ENCODE measurements around the gene TRIP12.
"Not testable (repeated sequence)": the region's sequence is repeated elsewhere in the genome, so short reads cannot be mapped to it uniquely, and the experiment has no call there.

The TRIP12 gene

DNA sequence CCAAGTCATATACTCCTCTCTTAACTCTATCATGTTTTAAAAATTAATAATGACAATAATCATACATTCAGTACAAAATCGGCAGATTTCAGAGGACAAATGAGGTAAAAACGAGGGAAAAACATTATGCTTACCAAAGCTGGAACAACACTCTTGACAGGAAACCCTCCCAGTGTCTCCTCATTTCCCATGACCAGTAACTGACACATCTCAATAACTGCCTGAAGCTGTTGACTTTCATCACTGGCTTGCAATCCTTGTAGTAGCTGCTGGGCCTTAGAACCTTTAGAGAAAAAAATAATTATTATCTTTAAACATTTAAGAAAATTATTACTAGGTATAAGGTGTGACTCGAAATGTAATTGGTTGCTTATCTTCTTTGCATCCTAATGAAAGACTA lies 103.6 kb downstream of the TRIP12 start:
- DNase-seq, result no peak

DNA sequence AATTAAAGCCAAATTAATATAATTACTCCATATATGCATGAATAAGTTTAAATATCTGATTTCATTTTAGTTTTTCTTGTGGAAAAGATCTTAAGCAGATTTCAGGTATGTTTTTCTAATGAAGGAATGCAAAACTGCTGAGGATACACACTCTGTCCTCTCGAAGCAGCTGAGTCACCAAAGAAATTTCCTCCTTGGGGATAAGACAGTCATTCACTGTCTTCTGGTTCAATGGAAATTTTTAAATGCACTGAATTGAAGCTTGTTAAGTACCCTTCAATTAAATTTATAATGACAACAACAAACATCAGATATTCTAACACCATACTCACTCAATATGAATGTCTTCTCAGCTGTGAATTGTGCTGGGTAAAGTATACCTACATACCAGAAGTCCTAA lies 106.0 kb downstream of the TRIP12 start:
- DNase-seq, result no peak

DNA sequence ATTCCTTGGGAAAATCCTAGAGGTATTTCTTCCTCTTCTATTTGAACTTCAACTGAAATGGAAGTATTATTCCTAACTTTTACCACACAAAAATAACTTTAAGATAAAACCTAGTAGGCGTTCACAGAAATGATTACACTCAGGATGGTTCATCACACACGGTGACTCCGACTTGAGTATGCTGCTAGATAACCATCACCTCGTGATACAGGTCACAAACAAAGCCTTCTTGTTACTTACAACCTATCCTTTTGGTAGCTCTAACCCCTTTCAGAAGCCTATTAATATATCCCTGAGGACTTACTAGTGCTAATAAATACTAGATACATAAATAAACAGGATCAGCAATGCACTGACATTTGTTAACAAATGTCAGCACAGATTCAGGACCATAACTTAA lies 106.5 kb downstream of the TRIP12 start:
- no peak for DNase-seq

DNA sequence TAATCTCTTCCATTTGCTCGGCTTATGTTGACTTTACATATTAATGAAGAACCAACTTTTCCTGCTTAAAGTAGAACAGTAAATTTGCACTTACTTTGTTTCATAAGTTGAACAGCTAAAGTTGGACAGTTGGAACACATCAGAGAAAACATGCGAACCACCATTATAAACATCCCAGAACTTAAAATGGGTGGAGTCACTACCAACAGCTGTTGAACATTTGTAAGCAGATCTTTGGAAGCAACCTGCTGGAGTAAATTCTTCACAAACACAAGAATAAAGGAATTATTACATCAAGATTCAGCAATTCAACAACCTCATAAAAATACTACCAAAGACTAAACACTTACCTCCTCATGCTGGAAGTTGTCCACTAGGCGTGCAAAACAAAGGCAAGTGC lies 111.0 kb downstream of the TRIP12 start:
- no peak for DNase-seq

DNA sequence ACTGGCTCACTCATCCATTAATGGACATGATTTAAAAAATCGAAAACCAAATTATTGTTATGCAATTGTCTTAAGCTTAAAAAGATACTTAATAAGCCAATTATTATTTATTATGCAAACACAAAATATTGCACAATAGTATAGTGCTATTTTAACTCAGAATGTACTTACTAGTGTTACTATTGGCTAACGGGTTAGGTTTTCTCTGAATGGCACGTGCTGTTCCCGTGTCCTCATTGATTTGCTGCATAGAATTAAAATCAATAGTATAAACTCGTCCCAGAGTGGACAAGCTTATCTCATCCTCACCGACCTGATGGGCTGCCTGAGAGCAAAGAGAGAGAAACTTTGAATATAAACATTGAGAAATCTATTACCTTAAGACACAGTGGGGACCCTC lies 116.2 kb downstream of the TRIP12 start:
- no peak for DNase-seq

DNA sequence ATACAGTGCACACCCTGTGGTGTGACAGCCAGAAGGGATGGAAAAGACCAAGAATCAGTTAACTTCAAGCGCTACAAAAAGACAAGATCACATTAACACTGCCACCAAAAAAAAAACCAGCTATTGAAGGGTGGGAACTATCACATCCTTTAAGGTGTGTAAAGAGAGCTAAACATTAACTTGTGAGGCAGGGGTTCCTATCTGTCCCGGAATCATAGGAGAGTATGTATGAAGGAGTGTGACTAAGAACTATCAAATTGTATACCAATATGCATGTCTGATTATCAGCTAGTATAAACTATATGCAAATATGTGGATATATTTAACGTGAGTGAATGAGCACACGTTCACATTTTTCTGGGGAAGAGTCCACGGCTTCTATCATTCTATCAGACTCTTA lies 119.0 kb downstream of the TRIP12 start:
- DNase-seq, result no peak

DNA sequence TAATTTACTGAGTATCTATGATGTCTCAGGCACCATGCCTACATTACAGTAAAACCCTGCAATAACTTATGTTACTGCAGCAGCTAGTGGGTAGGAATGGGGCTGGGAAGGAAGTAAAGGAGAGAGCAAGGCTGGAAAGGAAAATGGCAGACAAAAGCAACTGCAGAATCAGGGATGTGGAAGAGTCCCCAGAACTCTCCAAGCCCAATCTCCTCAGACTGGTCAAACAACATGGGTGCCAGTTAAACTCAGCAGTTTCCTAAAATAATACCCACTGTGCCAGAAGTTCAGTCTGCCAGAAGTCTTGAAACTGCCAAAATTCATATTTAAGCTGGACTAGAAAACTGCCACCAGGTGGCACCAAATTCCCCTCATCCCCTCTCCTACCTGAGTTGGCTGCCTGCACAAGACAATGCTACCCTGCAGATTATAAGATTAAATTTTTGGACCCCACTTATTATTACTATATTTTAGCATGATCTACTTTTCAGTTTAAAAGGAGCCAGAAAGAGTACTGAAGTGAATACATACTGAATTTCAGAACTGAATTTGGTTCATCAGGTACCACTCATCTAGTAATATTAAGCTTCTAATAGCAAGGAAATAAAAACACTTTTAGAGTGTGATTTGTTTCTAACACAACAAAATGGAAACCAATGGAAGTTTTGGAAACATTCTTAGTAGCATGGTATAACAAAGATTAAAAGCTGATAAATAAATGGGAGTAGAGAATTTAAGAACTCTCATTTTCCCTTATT lies 120.6 kb downstream of the TRIP12 start:
- peak; percentile 50 to 79 for DNase-seq

DNA sequence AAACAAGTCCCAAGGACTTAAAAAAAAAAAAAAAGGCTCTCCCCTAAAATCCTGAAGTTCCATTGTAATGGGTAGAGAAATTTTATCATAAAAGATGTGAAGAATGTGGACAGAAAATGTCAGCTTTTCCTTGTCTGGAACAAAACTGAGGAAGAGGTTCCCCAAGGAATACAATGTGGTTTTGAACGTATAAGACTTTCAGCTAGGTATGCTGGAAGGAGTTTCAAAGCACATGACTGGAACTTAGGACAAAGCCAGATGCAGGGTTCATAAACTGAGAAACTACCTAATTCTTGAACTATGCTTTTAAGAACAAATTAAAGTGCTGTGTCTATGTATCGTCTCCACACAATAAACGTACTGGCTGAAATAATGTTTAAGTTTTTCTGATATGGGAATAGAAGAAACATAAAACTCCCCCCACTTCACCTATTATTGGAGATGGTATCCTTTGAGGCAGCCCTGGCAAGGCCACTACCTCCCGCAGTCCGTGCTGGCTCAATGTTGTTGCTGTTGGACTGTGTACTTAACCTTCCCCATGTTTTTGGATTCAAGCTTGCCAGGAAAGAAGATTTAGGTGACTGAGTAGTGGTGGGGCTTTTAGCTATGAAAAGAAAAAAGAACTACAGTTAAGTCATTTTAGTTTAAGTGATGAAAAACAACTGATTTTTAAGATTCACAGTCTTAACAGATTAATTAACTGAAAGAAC lies 123.2 kb downstream of the TRIP12 start:
- DNase-seq, result no peak

DNA sequence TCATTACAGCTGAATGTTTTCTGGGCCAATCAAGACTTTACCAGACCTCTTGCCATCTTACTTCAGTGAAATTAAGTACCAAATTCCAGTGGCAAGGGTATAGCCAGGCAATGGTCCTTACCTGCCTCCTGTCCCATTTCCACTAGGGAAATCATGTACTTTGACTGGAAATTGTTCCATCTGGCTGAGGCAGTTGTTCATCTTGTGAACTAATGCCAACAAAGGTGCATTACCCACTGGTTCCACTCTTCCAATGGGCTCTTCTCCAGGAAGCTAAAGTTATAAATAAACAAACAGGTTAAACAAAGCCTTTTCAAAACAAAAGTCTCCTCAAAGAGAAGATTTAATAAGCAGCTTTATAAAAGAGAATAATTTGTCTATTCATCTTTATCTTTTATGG lies 126.8 kb downstream of the TRIP12 start:
- DNase-seq, result no peak

DNA sequence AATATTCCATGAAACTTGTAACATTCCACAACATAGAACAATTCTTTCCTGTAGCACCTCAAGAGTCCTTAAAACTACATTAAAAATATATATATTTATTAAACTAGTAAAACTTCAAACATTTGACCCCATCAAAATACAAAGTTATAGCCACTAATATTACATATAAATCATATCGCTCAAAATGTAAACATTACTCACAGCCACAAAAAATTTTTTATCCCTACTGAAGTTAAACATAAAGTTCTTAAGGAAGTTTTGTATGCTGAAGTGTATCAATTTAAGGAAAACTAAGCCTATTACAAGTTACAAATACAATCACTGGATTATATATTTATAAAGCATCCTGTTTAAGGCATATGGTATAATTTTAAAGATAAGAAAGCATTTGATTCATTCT lies 127.2 kb downstream of the TRIP12 start:
- DNase-seq, result no peak

DNA sequence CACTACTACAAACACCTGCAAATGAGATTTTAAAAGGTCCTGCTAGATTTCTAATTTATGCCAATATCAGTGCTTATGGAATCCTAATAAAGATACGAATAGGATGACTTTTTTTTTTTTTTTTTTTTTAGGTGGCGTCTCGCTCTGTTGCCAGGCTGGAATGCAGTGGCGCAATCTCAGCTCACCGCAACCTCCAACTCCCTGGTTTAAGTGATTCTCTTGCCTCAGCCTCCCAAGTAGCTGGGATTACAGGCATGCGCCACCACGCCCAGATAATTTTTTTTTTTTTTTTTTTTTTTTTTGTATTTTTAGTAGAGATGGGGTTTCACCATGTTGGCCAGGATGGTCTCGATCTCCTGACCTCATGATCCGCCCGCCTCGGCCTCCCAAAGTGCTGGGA lies 135.5 kb downstream of the TRIP12 start:
- DNase-seq, result not testable (repeated sequence)

DNA sequence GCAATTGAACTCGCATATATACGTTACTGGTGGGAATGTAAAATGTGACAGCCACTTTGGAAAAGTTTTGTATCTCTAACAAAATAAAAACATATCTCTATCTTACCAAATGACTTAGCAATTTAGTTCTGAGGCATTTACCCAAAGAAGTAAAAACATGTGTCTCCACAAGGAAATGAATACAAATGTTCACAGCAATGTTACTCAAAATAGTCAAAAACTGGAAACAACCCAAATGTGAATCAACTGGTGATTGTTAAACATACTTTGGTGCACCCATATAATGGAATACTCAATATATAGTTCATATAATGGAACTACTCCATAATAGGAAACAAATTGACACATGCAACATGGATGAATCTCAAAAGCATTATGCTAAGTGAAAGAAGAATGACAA lies 137.0 kb downstream of the TRIP12 start:
- no peak for DNase-seq

DNA sequence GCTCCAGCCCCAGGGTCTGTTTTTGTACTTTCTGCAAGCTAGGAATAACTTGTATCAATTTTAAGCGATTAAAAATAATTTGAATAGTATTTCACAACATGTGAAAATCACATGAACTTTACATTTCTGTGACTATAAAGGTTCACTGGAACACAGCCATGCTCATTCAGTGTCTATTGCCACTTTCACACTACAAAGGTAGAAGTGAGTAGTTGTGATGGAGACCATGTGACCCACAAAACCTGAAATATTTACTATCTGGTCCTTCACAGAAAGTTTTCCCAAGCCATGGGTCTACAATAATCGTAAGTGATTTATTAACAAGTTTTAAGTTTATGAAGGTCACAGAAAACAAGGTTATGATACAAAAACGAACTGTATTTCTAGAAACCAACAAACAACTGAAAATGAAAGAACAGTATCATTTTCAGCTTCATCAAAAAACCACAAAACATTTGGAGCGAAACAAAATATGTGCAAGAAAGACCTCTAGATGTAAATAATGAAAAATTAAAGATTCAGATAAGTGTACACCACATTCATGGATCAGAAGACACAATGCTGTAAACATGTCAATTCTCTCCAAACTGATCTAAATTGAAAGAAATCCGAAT lies 138.6 kb downstream of the TRIP12 start:
- no peak for DNase-seq

DNA sequence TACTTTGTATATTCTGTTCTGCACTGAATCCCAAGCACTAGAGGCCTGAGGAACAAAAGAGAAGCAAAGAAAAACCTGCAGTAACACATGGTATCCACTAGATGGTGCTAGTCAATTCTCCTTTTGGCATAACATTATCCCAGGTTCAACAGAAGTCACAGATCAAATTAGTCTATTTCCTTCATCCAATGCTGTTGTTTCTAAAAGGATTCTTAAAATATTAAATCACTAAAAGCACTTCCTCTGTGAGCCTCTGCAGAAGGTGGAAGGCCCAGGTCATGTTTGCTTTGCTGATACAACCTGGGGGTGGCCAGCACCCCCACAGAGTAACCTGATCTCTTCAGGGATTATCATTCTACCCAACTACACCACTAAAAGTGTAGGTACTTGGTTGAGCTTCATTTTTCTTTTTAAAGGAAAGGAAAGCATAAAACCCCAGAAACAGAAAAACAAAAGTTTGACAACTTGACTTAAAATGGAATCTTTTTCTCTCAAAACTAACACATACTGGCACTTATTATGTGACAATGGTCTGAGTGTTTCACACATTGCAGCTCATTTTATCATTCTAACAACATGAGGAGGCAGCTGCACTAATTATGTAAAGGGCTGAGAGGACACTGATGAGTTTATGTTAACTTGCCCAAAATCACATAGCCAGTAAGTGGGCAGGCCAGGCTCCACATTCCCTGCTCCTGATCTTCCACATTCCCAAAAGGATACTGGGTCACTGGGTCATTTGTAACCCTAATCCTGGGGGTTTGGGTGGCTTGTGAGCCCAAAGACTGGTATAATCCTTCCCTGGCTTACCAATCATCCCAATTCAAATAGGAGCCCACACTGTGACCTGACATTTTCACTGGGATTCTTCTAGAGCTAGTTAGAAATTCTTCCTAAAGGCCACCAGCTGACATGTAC lies 140.7 kb downstream of the TRIP12 start:
- peak; percentile 11 to 45 for DNase-seq

DNA sequence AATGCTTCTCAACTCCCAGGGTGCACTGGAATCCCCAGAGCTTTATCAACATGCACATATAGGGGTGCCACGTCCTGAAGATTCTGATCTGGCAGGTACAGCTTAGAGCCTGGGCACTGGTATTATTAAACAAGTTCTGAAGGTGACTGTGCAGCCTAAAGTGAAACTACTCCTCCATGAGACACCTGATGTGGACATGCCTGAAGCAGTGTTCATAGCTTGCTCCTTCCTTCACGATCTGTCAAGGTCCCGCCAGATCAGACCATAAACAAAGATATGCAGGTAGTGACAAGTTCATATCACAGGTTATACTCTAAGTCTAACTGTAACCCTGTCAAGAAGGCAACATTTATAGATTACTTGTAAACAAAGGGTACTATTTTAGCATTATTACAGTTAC lies 142.2 kb downstream of the TRIP12 start:
- no peak for DNase-seq

DNA sequence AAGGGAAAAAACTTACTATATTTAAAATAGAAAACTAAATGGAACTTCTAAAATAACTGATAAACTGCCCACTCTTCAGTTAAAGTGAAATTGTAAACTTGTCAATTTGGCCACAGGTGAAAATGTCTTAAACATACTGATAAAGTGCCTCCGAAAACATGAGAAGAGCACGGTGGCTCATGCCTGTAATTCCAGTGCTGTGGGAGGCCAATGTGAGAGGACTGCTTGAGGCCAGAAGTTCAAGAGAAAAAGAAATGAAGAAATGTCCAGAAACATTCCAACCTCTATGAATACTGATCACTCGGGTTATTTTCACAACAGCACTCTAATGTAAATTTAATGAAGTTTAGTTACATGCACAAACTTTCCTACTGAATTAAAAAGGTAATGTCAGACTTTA lies 144.1 kb downstream of the TRIP12 start:
- no peak for DNase-seq

DNA sequence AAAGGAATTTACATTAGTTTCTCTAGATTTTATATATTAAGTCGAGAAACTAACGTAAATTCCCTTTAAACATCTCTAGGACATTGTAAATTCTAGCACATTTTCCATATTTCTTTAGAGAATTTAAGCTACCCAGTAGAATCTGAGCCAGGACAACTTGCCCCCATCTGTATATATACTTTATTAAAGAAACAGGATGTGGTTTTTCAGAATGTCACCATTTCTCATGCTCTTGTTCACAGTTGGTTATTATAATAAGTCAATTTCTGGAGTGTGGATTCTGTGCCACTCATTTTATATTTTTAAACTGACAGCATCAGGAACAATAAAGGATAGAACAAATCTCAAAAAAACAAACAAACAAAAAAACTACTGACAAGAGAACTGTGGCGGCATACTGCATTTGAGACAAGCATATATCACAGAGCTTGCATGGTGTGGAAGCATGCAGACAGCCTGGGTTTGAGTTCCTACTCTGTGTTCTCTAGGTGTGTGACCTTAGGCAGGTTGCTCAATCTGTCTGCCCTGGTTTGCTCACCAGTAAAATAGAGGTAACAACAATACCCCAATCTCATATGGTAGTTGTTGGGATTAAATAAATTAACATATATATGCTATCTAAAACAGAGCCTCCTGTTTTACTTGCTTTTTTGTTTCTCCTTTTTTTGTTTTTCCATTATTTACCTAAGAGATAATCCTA lies 146.0 kb downstream of the TRIP12 start:
- DNase-seq, result no peak

DNA sequence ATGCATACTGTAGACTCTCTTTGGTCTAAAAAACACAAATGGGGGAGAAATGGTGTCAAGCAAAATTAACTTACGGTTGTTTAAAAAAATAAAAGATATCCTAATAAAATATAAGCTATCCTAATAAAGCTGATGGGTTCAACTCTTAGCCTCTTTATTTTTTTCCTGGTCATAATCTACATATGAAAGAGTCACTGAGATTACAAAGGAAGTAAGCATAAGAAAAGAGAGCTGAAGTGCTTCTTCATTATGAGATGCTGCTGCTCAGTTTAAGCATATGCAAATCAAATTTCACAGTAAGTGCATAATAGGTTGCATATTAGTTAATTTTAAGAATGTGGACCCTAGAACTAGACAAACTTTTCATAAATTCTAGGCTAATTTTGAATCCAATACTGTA lies 147.6 kb downstream of the TRIP12 start:
- DNase-seq, result no peak

DNA sequence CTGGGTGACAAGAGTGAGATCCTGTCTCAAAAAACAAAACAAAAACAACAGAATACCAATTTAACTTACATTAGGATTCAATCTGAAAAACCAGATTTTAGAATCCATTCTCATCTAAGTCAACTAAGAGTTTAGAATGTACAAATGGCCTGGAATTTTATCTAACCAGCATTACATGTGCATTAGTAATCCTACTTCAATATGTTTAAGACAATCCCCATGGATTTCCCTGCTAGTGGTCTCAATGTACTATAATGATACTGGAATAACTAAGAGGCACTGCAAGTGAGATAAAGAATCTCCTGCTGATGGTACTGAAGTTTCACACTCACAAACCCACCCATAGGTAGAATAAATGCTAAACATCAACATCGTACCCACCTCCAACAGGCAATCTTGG lies 153.6 kb downstream of the TRIP12 start:
- no peak for DNase-seq

DNA sequence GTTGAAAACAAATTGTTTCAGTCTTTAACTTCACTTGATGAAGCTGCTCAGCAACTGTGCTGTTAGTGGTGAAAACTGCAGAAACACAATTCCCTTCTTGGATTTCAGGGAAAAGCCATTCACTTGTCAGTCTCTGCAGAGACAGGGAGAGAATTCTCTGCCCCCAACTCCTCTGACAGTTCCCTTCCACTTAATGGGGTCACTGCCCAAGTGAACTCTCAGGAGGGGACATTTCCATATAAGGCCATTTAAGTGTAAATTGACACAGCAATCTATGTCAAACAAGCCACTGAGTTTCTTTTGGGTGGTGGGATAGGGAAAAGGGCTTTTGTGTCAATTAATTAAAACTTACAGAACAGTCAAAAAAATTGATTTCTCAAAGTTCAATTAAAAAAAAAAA lies 156.1 kb downstream of the TRIP12 start:
- DNase-seq, result no peak

DNA sequence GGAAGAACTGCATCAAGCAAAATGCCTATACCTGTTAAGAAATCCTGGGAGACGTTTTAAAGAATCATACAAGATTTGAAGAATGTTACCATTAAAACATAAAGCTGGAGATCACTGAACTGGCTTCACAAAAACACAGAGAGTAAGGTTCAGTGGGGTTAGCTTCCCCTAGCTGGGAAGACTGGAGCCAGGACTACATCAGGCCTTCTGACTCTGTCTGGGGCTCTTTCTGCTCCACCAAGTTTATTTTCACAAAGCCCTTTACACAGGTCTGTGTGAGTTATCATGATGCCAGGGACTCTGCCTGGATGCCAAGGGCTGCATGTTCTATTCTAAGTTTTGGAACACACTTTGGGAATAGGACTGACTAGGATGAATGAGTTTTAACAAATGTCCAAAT lies 160.1 kb downstream of the TRIP12 start:
- DNase-seq, result no peak

DNA sequence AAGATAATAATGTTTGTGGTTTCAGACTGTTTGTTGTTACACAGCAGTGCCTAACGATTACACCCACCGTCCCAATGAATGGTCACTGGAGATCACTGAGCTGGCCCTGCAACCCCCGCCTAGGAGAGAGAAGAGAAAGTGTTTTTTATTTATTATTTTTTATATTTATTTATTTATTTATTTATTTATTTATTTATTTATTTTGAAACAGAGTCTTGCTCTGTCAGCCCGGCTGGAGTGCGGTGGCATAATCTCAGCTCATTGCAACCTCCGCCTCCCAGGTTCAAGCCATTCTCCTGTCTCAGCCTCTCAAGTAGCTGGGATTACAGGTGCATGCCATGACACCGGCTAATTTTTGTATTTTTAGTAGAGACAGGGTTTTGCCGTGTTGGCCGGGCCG lies 164.3 kb downstream of the TRIP12 start:
- not testable (repeated sequence) for DNase-seq
